HepG2 (cell line): ENCODE data around the gene SESN2. TPM values are rescaled to one million over a fixed set of nuclear protein-coding genes. Genes with fewer than 3 reads are reported as not detected.

Source experiments
- ATAC-seq: fragments of 200-7000 bp; cut with Tn5 transposase; 3 replicates; pipeline ENCODE4 v1.9.1; 2020; ENCODE audit warnings: mild to moderate bottlenecking, moderate library complexity
- BruUV-seq: library from RNA; stranded (reverse); fragments of 400-500 nt; replicated peaks from 2 replicates; lab custom pipeline; 2021; lab: Mats Ljungman, UMichigan
- CTCF ChIA-PET: fragments of 300-600 bp; formaldehyde crosslinking; extraction: SDS; loops from one replicate; lab custom pipeline; 2021; ENCODE audit warnings: low total read pairs, inconsistent platforms, low intra/inter-chr PET ratio; lab: Yijun Ruan, JAX
- POLR2A ChIA-PET: fragments of 350-600 bp; sonication (Branson Sonifier 250); formaldehyde crosslinking; loops from one replicate; lab custom pipeline; 2020; ENCODE audit warnings: antibody characterized with exemption, inconsistent platforms; lab: Yijun Ruan, JAX
- DNase-seq: peaks from one replicate; pipeline ENCODE4 v3.0.0-alpha.2; 2015; ENCODE audit warnings: low spot score
- FAIRE-seq: peaks from 3 replicates; lab custom pipeline; 2011; peaks lifted over from hg19 to GRCh38; lab: Jason Lieb, UNC
- H2AFZ ChIP-seq: one replicate; pipeline ENCODE4 v1.6.1; 2011; ENCODE audit warnings: low read length, inconsistent platforms
- H3K27ac ChIP-seq: fragments of 300-600 bp; 3 replicates; pipeline ENCODE4 v1.8.0; 2011; ENCODE audit warnings: mixed run types, mild to moderate bottlenecking, mixed read lengths, low read length, inconsistent platforms; ENCODE audit not compliant: insufficient read depth; ENCODE audit errors: extremely low read length
- H3K27me3 ChIP-seq, 2 experiments: fragments of 200-600 bp in 1 of 2; 2 replicates in 1 of 2; 3 replicates in 1 of 2; pipeline versions ENCODE4 v1.6.0 to v1.8.0; 2011; ENCODE audit warnings: low read length in 2 of 2, mild to moderate bottlenecking in 2 of 2, moderate library complexity in 2 of 2, inconsistent platforms in 1 of 2; ENCODE audit not compliant: insufficient read depth in 2 of 2, control insufficient read depth in 1 of 2
- H3K36me3 ChIP-seq, 2 experiments: fragments of 200-600 bp in 1 of 2; replicated peaks in 1 of 2; 2 replicates in 1 of 2; 3 replicates in 1 of 2; pipeline versions ENCODE4 v1.5.1 to v1.8.0; 2011; ENCODE audit warnings: low read length in 2 of 2, inconsistent platforms in 1 of 2; ENCODE audit not compliant: insufficient read depth in 2 of 2, control insufficient read depth in 1 of 2
- H3K4me1 ChIP-seq: 2 replicates; pipeline ENCODE4 v1.5.1; 2012; ENCODE audit warnings: low read length, inconsistent platforms; ENCODE audit not compliant: insufficient read depth
- H3K4me2 ChIP-seq: 2 replicates; pipeline ENCODE4 v1.6.0; 2011; ENCODE audit warnings: low read depth, low read length, inconsistent platforms
- H3K4me3 ChIP-seq, 3 experiments: fragments of 200-600 bp in 1 of 3; sonication (generic), shearing (Covaris generic) in 1 of 3; replicated peaks in 1 of 3; 2 replicates each; pipeline ENCODE4 v1.5.1; 2011 to 2016; ENCODE audit warnings: low read length in 3 of 3, inconsistent platforms in 2 of 3, low read depth in 2 of 3, mild to moderate bottlenecking in 2 of 3, control low read depth in 1 of 3, mixed read lengths in 1 of 3; ENCODE audit not compliant: insufficient read depth in 1 of 3
- H3K79me2 ChIP-seq: one replicate; pipeline ENCODE4 v1.6.1; 2011; ENCODE audit warnings: low read length, inconsistent platforms; ENCODE audit not compliant: insufficient read depth
- H3K9ac ChIP-seq: 2 replicates; pipeline ENCODE4 v1.6.0; 2011; ENCODE audit warnings: mild to moderate bottlenecking, low read depth, low read length, inconsistent platforms; ENCODE audit not compliant: insufficient read depth
- H3K9me3 ChIP-seq: 2 replicates; pipeline ENCODE4 v1.5.1; 2012; ENCODE audit warnings: mild to moderate bottlenecking, low read length
- H4K20me1 ChIP-seq: 2 replicates; pipeline ENCODE4 v1.6.0; 2011; ENCODE audit warnings: inconsistent platforms, mild to moderate bottlenecking, low read length, moderate library complexity; ENCODE audit not compliant: insufficient read depth
- HNRNPLL ChIP-seq: fragments of 200-400 bp; formaldehyde crosslinking; IDR thresholded peaks from 2 replicates; pipeline ENCODE4 v1.6.1; 2017; ENCODE audit warnings: mild to moderate bottlenecking, low read depth, low read length; ENCODE audit not compliant: poor library complexity, severe bottlenecking
- PLRG1 ChIP-seq: fragments of 450-650 bp; conservative IDR thresholded peaks from 2 replicates; pipeline ENCODE4 v1.6.1; 2016
- ZNF329 ChIP-seq: sonication (generic); formaldehyde crosslinking; IDR thresholded peaks from 2 replicates; pipeline ENCODE4 v1.9.0; 2021; ENCODE audit warnings: low read depth, mild to moderate bottlenecking, missing genetic modification reagents
- ZNF556 ChIP-seq: sonication (generic); formaldehyde crosslinking; IDR thresholded peaks from 2 replicates; pipeline ENCODE4 v1.4.0; 2020; ENCODE audit warnings: mild to moderate bottlenecking, missing genetic modification reagents, borderline replicate concordance
- ZNF619 ChIP-seq: sonication (generic); formaldehyde crosslinking; IDR thresholded peaks from 2 replicates; pipeline ENCODE4 v1.4.0; 2020; ENCODE audit warnings: mild to moderate bottlenecking, missing genetic modification reagents
- WGBS: methylation state at CpG from one replicate; pipeline ENCODE4 v1.1.6; 2017; ENCODE audit warnings: low lambda C conversion rate; 5-methylcytosine and 5-hydroxymethylcytosine counted together
- in situ Hi-C: cut with HindIII; loops from 2 replicates; pipeline ENCODE4 v1.10.0; 2017; ENCODE audit warnings: low pct_unique_long_range_greater_than_20kb; ENCODE audit not compliant: extremely low pct_ligation_motif_present
- intact Hi-C: fragments of 100-400 bp; cut with micrococcal nuclease; formaldehyde crosslinking; loops from one replicate; pipeline ENCODE4 v1.10.0; 2022; ENCODE audit not compliant: unreplicated experiment
- polyA plus RNA-seq, 8 experiments: library from polyadenylated mRNA; depleted of rRNA in 3 of 8; stranded (reverse) in 7 of 8; unstranded in 1 of 8; fragments of >200 nt; fragmentation: Illumina TruSeq in 4 of 8; extraction: Trizol in 4 of 8; gene quantifications; 2 replicates each; pipeline versions ENCODE4 v1.2.1 to v1.2.3, GENCODE V29; 2011 to 2016; ENCODE audit warnings: low read depth in 4 of 8, missing spikeins in 1 of 8, mixed read lengths in 1 of 8; ENCODE audit not compliant: insufficient read depth in 1 of 8
- total RNA-seq, 5 experiments: library from RNA; depleted of rRNA; stranded (reverse); fragments of >200 nt; fragmentation: Illumina TruSeq; extraction: Trizol; gene quantifications; 2 replicates each; pipeline ENCODE4 v1.2.3, GENCODE V29; 2016; ENCODE audit warnings: low read depth in 1 of 5
- TF ChIP-seq, protein P1 (sequence below): sonication (generic); formaldehyde crosslinking; IDR thresholded peaks from 2 replicates; pipeline ENCODE4 v1.5.1; 2020; ENCODE audit warnings: missing genetic modification reagents, mild to moderate bottlenecking, borderline replicate concordance
- TF ChIP-seq, protein P2 (sequence below): sonication (generic); formaldehyde crosslinking; IDR thresholded peaks from 2 replicates; pipeline ENCODE4 v1.4.0; 2020; ENCODE audit warnings: missing genetic modification reagents

Gene SESN2
- total and polyA plus RNA-seq, 2 of the 13 experiments (the other 11 are each of a cell fraction or from before 2014, with no cell fraction given): 13.2 to 19.1 TPM

DNA sequence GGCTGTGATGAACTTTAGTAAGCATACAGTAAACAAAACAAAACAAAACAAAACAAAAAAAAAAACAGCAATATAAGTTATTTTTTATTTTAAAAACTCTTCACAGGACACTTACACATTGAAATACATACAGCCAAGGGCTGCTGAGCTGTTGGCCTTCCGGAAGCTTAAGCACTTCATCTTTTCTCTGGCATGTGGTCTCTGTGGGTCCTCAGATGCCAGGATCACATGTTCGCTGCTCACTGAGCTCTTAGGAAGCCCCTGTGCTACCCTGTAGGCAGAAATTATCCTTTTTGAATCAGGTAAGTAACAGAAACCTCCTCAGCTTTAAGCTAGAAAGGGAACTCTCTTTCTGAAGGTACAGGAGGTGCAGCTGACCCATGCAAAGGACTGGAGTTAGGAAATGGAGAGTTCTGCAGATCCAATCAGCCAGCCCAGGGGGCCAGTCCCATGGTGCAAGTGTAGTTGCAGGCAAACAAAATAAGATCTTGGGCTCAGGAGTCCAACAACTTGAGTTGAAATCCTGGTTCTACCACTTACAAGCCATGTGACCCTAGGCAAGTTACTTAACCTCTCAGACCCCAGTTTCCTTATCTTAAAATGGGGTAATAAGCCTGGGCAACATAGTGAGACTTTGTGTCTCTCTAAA is 47.1 kb downstream of the SESN2 start:
- Histone ChIP-seq H2AFZ (no peak overlapping the region), H3K27ac (no peak overlapping the region), H3K79me2 (no peaks in the 10 kb centered on the region), H3K36me3 (no peaks in the 10 kb centered on the region), H3K27me3 (no peaks in the 10 kb centered on the region), H4K20me1 (no peaks in the 10 kb centered on the region), H3K4me3 (no peak overlapping the region), H3K4me1 (0 out of 2 replicates have a peak, but pooled peaks cover 6% of the 10 kb centered on the region)
- 61% methylated on average over 2 of the region's 2 CpGs for WGBS
- in situ Hi-C loops: no loop called here
- FAIRE-seq (no peak), ATAC-seq (no peak)
- BruUV-seq: no TSS peak
- CTCF ChIA-PET: no interaction called here
- POLR2A ChIA-PET: no interaction called here
- no peak for TF ChIP-seq ZNF556 (CRISPR knock-in tag)
- TF ChIP-seq ZNF329 (CRISPR knock-in tag): no peak
- no peak for TF ChIP-seq PLRG1
- TF ChIP-seq ZNF619 (CRISPR knock-in tag): no peak
- TF ChIP-seq HNRNPLL: no peak
- TF ChIP-seq, protein P1, sequence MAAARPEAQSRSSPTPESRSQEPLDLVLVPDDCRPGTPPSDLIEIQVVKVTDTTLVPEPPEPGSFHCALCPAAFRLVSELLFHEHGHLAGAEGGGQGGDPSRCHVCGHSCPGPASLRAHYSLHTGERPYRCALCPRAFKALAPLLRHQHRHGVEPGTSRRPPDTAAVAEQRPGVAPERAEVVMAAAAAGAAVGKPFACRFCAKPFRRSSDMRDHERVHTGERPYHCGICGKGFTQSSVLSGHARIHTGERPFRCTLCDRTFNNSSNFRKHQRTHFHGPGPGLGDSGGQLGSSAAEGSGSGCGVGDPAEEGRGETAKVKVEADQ (CRISPR knock-in tag): no peak
- TF ChIP-seq, protein P2, sequence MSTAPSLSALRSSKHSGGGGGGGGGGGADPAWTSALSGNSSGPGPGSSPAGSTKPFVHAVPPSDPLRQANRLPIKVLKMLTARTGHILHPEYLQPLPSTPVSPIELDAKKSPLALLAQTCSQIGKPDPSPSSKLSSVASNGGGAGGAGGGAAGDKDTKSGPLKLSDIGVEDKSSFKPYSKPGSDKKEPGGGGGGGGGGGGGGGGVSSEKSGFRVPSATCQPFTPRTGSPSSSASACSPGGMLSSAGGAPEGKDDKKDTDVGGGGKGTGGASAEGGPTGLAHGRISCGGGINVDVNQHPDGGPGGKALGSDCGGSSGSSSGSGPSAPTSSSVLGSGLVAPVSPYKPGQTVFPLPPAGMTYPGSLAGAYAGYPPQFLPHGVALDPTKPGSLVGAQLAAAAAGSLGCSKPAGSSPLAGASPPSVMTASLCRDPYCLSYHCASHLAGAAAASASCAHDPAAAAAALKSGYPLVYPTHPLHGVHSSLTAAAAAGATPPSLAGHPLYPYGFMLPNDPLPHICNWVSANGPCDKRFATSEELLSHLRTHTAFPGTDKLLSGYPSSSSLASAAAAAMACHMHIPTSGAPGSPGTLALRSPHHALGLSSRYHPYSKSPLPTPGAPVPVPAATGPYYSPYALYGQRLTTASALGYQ (CRISPR knock-in tag): no peak
- TF ChIP-seq, all 625 proteins: peak for 0
- Histone ChIP-seq H3K9ac (no peak overlapping the region), H3K9me3 (no peaks in the 10 kb centered on the region), H3K4me2 (peak overlapping the region; percentile 39; the same call in 1 of the 2 replicates)
- DNase-seq: no peak
- intact Hi-C loops: no loop called here
